Measurements from ENCODE around the gene CAPN5.

The CAPN5 gene

DNA sequence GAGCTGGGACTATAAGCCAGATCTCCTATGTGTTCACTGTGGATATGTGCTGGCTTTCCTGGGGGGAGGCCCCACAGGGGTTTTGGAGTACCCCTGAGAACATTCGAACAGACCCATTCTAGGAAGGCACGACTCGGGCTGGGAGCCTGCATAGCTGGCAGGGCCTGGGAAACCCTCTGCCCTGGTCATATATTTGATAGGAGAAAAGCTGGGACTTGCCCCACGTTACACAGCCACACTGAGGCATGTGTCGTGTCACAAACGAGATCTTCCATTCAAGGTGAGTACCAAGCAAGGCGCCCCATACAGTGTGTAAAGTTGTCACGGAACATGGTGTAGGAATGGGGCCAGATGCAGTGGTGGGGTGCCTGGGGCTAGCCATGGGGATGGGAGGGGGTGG lies 72.4 kb downstream of the CAPN5 start:
- no peak for DNase-seq

GRCh38 chr11:77140231-77140851 lies 73.6 kb downstream of the CAPN5 start:
- DNase-seq = no peak

GRCh38 chr11:77141034-77141433 lies 74.3 kb downstream of the CAPN5 start:
- DNase-seq = no peak

DNA sequence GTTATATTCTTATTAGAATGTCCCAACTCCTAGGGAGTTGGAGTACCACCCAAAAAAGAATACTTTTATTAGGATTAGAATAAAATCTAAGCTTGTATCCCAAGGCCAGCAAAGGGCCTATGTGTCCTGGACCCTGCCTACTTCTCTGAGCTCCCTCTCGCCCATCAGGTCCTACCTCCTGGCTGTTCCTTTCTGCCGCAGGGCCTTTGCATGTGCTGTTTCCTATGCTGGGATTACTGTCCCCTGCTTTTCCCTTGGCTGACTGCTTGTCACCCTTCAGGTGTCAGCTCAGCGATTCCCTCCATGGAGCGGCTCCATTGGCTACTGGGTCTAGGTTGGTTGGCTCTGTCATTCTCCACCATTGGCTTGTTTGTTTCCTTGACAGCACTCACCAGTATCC lies 74.7 kb downstream of the CAPN5 start:
- DNase-seq = no peak

DNA sequence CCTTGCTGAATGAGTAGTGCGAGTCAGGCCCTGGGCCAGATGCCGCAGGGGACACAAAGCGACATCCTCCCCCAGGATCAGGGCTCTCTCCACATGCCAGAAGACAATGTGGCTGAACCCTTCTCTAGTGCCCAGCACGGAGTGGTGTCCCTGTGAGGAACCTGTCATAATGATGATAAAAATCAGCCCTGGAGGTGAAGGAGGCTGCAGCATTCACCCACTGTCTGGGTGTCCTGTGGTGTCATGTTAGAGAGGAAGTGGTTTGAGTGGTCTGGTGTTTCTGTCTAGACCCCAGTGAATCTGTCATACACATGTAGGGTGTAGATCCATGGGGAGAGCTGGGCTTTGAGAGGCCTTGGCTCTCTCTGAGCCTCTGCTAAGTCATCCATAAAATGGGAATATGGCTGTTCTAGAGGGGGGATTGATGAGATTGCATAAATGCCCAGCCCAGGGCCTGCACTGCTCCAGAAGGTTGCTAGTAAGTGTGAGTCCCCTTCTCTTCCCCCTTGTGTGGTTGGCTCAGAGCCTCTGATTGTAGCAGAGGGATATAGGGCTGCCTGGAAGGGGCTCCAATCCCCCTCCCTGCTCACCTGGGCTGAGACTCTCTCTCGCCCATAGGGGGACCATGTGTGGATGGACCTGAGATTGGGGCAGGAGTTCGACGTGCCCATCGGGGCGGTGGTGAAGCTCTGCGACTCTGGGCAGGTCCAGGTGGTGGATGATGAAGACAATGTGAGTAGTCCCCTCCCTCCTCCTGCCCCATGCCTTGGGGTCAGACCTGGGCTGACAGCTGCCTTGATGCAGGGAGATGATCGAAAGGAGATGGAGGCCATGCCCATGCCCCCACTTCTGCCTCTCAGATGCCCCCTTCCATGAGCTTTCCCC lies 75.6 kb downstream of the CAPN5 start:
- no peak for DNase-seq

DNA sequence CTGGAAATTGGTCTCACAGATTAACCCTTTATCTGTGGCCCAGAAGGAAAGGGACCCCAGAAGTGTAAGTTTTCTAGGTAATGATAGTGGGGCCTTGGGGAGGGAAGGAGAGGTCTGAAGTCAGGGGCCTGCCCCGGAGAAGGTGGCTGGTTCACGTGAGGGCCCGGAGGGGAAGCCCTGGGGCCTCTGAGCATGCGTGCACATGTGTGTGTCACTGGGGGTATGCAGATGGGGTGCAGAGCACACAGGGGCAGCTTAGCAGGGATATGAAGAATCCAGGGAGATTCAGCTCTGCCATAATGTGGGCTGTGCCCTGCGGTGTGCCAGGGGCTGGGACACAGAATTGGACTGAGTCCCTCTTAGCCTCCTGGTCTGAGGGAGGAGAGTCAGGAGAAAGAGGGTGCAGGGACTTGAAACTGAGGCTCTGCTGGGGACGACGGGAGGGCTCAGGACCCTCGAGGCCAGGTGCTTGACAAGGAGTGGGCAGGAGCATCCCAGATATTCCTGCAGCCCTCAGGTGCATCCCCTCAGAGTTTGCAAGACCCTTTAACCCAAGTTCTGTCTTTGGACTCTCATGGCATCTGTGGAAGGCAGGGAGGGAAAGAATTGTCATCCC lies 76.7 kb downstream of the CAPN5 start:
- DNase-seq = no peak

DNA sequence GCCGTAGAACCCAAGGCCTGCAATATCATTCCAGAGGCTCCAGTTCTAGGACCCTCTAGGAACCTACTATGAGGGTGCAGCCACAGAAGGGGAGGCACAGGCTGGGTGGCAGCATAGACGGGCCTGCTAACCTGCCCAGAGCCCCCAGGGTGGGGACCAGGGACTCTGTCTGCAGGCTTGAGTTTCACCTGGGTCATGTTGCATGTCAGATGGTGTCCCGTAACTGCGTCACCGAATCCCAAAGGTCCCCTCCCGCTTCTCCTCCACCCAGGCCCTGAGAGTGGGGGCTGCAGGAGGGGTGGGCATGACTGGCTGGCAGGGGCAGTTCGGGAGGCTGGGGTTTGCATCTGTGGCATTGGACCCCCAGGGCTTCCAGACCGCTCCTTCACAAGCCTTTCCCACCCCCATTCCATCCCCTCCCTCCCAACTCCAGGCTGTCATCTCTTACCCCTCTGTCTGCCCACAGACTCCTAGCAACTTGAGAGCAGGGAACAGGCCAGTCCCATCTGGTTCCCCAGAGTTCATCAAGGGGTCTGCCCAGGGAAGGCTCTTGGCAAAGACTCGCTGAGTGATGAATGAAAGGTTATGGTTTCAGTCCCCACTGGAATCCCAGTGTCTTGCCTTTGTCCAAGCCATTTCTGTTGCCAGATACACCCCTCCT lies 77.6 kb downstream of the CAPN5 start:
- DNase-seq = no peak

GRCh38 chr11:77144857-77145428 lies 78.2 kb downstream of the CAPN5 start:
- DNase-seq = no peak

GRCh38 chr11:77146261-77147035 lies 79.7 kb downstream of the CAPN5 start:
- DNase-seq = no peak

- no peak for DNase-seq
These were observed 80.2 kb downstream of the CAPN5 start for GRCh38 chr11:77147036-77147315.

DNA sequence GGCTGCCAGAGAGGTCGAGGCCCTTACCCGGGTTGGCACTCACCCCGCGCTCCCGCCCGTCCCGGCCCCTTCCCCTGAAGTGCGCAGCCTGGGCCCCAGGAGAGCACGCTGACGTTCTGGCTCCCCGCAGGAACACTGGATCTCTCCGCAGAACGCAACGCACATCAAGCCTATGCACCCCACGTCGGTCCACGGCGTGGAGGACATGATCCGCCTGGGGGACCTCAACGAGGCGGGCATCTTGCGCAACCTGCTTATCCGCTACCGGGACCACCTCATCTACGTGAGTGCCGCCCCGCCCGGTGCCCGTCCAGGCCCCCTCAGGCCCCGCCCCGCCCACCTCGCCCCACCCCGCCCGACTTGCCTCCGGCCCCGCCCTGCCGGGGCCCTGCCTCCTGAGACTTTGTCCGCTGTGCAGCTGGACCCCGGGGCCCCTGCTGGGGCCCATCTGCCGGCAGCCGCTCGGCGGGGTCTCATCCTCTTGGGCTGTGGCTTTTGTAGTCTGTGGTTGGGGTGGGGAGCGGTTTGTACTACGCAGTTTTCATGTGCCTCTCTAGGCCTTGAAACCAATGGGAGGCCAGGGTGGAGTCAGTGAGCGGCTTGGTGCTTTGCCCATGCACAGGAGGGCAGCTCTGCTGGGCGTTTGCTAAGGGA lies 81.0 kb downstream of the CAPN5 start:
- no peak for DNase-seq

DNA sequence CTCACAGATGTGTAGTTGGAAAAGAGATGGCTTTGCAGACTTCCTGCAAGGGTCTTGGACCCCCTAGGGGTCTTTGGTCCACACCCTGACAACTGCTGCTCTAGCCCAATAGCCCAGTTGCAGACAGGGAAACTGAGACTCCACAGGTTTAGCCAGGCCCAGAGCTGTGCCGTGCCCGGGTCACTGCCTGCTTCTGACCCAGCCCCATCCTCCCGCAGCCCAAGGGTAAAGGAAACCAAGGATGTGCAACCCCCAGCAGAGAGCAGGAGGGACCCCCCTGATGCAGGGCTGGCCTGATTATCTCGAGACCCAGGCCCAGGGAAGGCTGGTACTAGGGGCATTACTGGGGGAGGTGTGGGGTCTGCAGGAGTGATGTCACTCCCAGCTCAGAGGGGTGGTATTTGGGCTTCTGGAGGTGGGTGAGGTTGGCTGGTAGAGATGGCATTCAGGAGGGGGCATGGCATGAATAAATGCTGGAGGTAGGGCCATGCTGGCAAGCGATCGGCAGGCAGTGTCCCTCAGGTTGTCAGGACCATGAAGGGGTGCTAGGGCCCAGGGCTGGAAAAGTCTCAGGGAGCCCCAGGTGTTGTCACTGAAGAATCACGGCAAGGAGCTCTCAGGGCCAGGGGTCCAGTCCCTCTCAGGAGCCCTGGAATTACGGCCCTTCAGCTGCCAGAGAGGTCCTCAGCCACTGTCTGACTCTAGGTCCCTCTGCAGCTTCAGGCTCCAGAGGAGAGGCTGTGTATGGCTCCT lies 82.4 kb downstream of the CAPN5 start:
- no peak for DNase-seq

DNA sequence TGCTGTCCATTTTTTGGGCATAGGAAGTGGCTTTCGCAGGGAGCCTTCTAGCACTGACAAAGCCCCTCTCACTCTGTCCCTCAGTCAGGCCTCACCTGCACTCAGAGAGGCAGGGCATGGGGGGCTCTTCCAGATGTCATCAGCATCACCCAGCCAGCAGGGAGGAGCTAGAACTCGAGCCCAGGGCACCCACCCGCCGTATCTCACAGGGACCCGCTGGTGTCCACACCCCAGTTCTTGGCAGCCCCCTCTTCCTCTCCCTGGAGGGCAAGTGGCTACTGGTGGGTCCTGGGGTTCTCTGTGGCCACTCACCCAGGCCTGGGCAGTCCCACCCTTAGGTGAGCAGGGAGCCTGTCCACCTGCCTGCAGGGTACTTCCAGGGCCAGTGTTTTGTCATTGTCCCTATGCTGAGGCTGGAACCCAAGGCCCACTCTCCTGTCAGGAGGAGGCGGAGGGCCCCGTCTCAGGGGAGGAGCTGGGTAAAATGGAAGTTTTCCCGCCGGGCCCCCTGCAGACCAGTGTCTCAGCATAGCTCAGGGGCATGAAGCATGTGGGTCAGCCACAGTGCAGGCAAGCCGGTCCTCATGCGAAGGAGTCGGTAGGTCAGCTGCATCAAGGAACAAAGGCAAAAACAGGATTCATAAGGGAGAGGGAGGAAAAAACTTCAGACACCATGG lies 83.1 kb downstream of the CAPN5 start:
- DNase-seq = no peak

DNA sequence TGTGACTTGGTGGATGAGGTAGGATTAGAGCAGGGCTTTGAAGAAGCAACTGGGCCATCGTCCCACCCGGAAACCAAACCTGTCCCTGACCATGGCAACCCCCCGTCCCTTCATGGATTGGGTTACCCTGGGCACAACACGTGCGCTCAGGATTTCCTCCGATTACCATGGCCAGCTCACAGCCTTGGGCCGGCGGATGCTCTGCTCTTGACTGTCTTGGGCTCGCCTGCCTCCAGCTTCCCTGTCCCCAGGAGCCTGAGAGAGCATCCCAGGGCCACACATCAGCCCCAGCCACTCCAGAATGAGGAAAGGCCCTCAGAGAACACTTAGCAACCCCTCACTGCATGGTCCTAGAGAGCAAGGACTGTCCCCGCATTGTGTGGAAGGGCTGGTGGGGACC lies 84.1 kb downstream of the CAPN5 start:
- DNase-seq = no peak

DNA sequence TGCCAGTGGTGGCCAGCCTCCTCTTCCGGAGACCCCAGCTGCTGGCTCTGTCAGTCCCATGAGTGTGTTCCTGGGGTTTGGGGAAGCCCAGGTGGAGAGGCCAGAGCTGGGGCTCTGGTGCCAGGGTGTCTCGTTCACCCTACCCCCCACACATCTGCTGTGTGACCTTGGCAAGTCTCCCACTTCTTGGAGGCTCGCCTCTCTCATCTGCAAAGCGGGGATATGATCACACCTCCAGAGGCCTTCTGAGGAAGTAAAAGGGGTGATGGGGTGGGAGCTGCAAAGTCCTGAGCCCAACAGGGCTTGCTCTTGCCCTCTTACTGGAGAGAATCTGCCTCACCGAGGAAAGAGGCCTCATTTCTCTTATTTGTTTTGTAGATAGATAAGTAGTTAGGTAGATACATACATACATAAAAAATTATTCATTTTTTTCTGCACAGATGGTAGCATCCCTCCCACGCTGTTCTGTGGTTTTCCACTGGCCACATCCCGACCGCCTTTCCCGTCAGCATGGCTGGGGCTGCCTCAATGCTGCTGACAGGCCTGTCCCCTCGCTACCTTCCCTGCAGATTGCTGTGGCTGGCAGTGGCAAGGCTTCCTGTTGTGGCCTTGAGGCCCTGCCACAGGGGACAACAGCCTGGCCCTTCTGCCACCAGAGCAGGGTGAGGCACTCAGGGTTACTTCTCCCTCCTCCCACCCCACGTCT lies 85.2 kb downstream of the CAPN5 start:
- DNase-seq = peak; percentile 50

DNA sequence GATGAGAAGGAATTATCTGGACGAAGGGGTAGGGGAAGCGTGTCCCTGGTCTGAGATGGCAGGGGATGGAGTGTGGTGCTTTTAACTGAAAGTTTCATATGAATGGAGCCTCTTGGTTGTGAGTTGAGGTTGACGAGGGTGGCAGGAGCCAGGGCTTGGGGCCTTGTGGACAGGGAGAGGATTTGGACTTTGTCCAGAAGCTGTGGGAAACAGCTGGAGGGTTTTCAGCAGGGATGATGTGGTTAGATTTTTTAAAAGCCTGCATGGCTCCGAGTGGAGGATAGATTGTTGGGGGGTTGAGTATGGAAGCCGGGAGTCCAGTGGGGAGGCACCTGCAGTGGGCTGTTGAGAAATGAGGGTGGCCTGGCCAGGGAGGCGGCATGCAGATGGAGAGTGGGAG lies 86.1 kb downstream of the CAPN5 start:
- no peak for DNase-seq

GRCh38 chr11:77153276-77154185 lies 86.8 kb downstream of the CAPN5 start:
- no peak for DNase-seq

- DNase-seq = no peak
These were observed 87.8 kb downstream of the CAPN5 start for GRCh38 chr11:77154381-77155081.

Data from activated CD4-positive, CD25-positive, alpha-beta regulatory T cell treated with anti-CD3 and anti-CD28 coated beads, Interleukin-2, amount 50 U/mL, for 72 hours (primary cell).